DOHH2 (cell line): ENCODE measurements around the gene CCDC83.

ENCODE experiments used
- H3F3A ChIP-seq: fragments of 200-600 bp; sonication (generic), shearing (Covaris generic); 2 replicates; pipeline ENCODE4 v1.6.0; 2016; ENCODE audit warnings: antibody characterized with exemption, mild to moderate bottlenecking; ENCODE audit not compliant: control insufficient read depth, insufficient read depth
- H3K27ac ChIP-seq: fragments of 200-600 bp; sonication (generic); 2 replicates; pipeline ENCODE4 v1.5.1; 2014; ENCODE audit warnings: low read depth, mild to moderate bottlenecking, low read length, moderate library complexity
- H3K27me3 ChIP-seq: fragments of 200-600 bp; sonication (generic); 2 replicates; pipeline ENCODE4 v1.6.1; 2014; ENCODE audit warnings: mild to moderate bottlenecking, low read length, mixed read lengths; ENCODE audit not compliant: control insufficient read depth
- H3K36me3 ChIP-seq: fragments of 200-600 bp; sonication (generic); 2 replicates; pipeline ENCODE4 v1.6.1; 2014; ENCODE audit warnings: mild to moderate bottlenecking, low read length, moderate library complexity, mixed read lengths; ENCODE audit not compliant: control insufficient read depth
- H3K4me1 ChIP-seq: fragments of 200-600 bp; sonication (generic); 2 replicates; pipeline ENCODE4 v1.6.1; 2014; ENCODE audit warnings: mild to moderate bottlenecking, low read length, mixed read lengths; ENCODE audit not compliant: control insufficient read depth
- H3K4me2 ChIP-seq: fragments of 200-600 bp; sonication (generic); 2 replicates; pipeline ENCODE4 v1.6.0; 2014; ENCODE audit warnings: mild to moderate bottlenecking, low read length, moderate library complexity
- H3K4me3 ChIP-seq: fragments of 200-600 bp; sonication (generic); 2 replicates; pipeline ENCODE4 v1.5.1; 2014; ENCODE audit warnings: mild to moderate bottlenecking, low read length, mixed read lengths
- H3K79me2 ChIP-seq: fragments of 200-600 bp; sonication (generic); 2 replicates; pipeline ENCODE4 v1.6.1; 2014; ENCODE audit warnings: mild to moderate bottlenecking, low read length, mixed read lengths; ENCODE audit not compliant: control insufficient read depth
- H3K9me2 ChIP-seq: fragments of 200-600 bp; sonication (generic); replicated peaks from 2 replicates; pipeline ENCODE4 v1.6.1; 2014; ENCODE audit warnings: mild to moderate bottlenecking, low read length, mixed read lengths; ENCODE audit not compliant: control insufficient read depth
- H3K9me3 ChIP-seq: fragments of 200-600 bp; sonication (generic); 2 replicates; pipeline ENCODE4 v1.6.1; 2014; ENCODE audit warnings: antibody characterized with exemption, low read length, mixed read lengths; ENCODE audit not compliant: control insufficient read depth, insufficient read depth
- H4K20me1 ChIP-seq: fragments of 200-600 bp; sonication (generic); 2 replicates; pipeline ENCODE4 v1.6.0; 2014; ENCODE audit warnings: low read depth, mild to moderate bottlenecking, antibody characterized with exemption, low read length, moderate library complexity; ENCODE audit not compliant: control insufficient read depth, insufficient read depth
- CTCF ChIP-seq: fragments of 200-600 bp; sonication (generic); IDR thresholded peaks from one replicate; pipeline ENCODE4 v1.5.1; 2014; ENCODE audit warnings: antibody characterized with exemption, mild to moderate bottlenecking, low read depth, low read length; ENCODE audit not compliant: poor library complexity, severe bottlenecking
- EZH2phosphoT487 ChIP-seq: fragments of 200-600 bp; sonication (generic); IDR thresholded peaks from 2 replicates; pipeline ENCODE4 v1.6.1; 2017; ENCODE audit warnings: borderline replicate concordance, mild to moderate bottlenecking, antibody characterized with exemption, low read length, moderate library complexity, mixed read lengths

Gene CCDC83

DNA sequence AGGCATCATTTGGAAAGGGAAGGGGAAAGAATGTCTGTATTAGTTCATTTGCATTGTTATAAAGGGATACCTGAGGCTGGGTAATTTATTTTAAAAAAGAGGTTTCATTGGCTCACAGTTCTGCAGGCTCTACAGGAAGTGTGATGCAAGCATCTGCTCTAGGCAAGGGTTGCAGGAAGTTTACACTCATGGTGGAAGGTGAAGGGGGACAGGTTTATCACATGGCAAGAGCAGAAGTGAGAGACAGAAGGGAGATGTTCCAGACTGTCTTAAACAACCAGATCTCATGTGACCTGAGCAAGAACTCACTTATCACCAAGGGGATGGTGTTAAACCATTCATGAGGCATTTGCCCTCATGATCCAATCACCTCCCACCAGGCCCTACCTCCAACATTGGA, 90.6 kb downstream of the CCDC83 start:
- TF ChIP-seq CTCF (no peak), EZH2phosphoT487 (no peak)
- peaks cover 6% of the 10 kb centered on the region; the same call in 1 of the 2 replicates for H3K4me1 ChIP-seq
- H3K27ac ChIP-seq, result no peak overlapping the region
- H3K4me2 ChIP-seq, result no peak overlapping the region
- H3K9me2 ChIP-seq, result no peaks in the 10 kb centered on the region
- no peaks in the 10 kb centered on the region for H3F3A ChIP-seq
- no peaks in the 10 kb centered on the region for H4K20me1 ChIP-seq
- H3K36me3 ChIP-seq, result no peaks in the 10 kb centered on the region
- H3K4me3 ChIP-seq, result no peak overlapping the region
- no peaks in the 10 kb centered on the region for H3K79me2 ChIP-seq
- H3K9me3 ChIP-seq, result peaks cover 10% of the 10 kb centered on the region; the same call in 1 of the 2 replicates
- no peaks in the 10 kb centered on the region for H3K27me3 ChIP-seq

DNA sequence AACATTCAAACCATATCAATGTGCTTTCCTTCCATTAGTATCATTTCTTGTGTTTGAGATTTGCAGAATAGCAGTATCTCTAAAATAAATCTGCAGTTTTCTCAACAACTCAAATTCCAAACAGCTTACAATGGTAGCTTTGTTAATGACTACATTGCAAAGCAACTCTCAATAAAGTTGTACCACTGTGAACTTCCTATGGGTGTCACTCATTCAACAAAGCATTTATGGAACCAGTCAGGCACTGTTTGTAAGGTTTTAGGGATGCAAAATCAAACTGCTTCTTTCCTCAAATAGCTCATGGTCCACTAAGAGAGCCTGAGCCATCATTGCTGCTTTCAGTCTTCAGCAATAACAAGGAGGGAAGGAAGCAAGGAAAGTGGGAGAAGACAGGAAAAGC, 91.0 kb downstream of the CCDC83 start:
- no peaks in the 10 kb centered on the region for H4K20me1 ChIP-seq
- no peak overlapping the region for H3K4me2 ChIP-seq
- no peaks in the 10 kb centered on the region for H3K27me3 ChIP-seq
- peaks cover 6% of the 10 kb centered on the region; the same call in 1 of the 2 replicates for H3K4me1 ChIP-seq
- H3K9me2 ChIP-seq, result no peaks in the 10 kb centered on the region
- H3K4me3 ChIP-seq, result no peak overlapping the region
- H3K36me3 ChIP-seq, result no peaks in the 10 kb centered on the region
- no peaks in the 10 kb centered on the region for H3K79me2 ChIP-seq
- H3K9me3 ChIP-seq, result peaks cover 10% of the 10 kb centered on the region; the same call in 1 of the 2 replicates
- no peak overlapping the region for H3K27ac ChIP-seq
- H3F3A ChIP-seq, result no peaks in the 10 kb centered on the region
- TF ChIP-seq EZH2phosphoT487 (no peak), CTCF (no peak)

DNA sequence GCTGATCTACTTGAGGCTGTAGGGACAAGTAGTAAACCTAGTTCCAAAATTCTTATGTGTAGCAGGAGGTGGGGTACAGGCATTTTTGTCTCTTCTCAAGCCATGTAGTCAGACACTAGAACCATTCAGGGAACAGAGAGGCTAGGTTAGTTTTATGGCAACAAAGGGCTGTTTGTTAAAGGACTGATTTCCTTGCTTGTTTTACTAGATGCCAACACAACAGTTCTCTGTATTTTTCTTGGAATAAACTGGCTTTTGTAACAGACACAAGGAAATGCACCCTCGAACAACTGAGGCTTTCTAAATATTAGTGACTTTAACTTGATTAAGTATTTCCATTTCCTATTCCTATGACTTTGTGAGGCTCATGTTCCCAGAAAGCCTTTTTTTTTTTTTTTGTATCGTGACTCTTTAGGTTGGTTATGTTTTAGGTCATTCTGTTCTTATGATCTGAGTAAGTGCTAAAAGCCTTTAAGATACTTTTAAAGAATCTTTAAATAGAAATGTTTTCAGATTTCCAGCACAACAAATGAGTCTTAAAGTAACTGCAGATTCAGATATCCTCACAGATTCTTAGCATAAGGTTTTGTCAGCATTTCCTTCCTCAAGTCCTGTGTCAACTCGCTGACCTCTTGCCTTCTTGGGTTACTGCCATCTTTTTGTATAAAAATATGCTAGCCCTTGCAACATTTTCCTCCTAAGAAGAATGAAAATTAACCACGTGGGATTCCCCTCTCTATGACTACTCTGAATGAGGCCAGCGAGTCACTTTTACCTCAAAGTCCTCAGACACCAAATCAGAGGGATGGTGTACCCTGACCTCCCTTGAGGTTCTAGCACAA, 92.5 kb downstream of the CCDC83 start:
- Histone ChIP-seq H3F3A (no peaks in the 10 kb centered on the region), H3K27me3 (no peaks in the 10 kb centered on the region), H3K36me3 (no peaks in the 10 kb centered on the region), H3K79me2 (no peaks in the 10 kb centered on the region), H3K4me1 (peaks cover 6% of the 10 kb centered on the region; the same call in 1 of the 2 replicates), H3K4me3 (no peak overlapping the region), H3K4me2 (no peak overlapping the region), H3K9me3 (peaks cover 10% of the 10 kb centered on the region; the same call in 1 of the 2 replicates), H4K20me1 (no peaks in the 10 kb centered on the region), H3K27ac (no peak overlapping the region), H3K9me2 (no peaks in the 10 kb centered on the region)
- TF ChIP-seq CTCF, result no peak
- no peak for TF ChIP-seq EZH2phosphoT487
